DND-41 (cell line): Measurements from ENCODE around the gene DLG1.

Source experiments
- ATAC-seq: fragments of 200-7000 bp; cut with Tn5 transposase; 3 replicates; pipeline ENCODE4 v1.9.1; 2021; ENCODE audit warnings: low read depth; ENCODE audit not compliant: insufficient read depth
- DNase-seq: peaks from one replicate; pipeline ENCODE4 v3.0.0-alpha.2; 2020
- H2AFZ ChIP-seq: 2 replicates; pipeline ENCODE4 v1.6.0; 2012; ENCODE audit warnings: low read depth, low read length
- H3K27ac ChIP-seq: 2 replicates; pipeline ENCODE4 v1.5.1; 2012; ENCODE audit warnings: low read length, inconsistent platforms
- H3K27me3 ChIP-seq: fragments of 200-600 bp; sonication (generic); 2 replicates; pipeline ENCODE4 v1.6.0; 2012; ENCODE audit warnings: low read length, mild to moderate bottlenecking, inconsistent platforms; ENCODE audit not compliant: insufficient read depth, poor library complexity
- H3K36me3 ChIP-seq: 2 replicates; pipeline ENCODE4 v1.5.1; 2012; ENCODE audit warnings: low read length, inconsistent platforms; ENCODE audit not compliant: insufficient read depth
- H3K4me1 ChIP-seq: 2 replicates; pipeline ENCODE4 v1.5.1; 2012; ENCODE audit warnings: mild to moderate bottlenecking, low read length; ENCODE audit not compliant: insufficient read depth
- H3K4me2 ChIP-seq: 2 replicates; pipeline ENCODE4 v1.6.0; 2012; ENCODE audit warnings: mild to moderate bottlenecking, moderate library complexity, low read length, inconsistent platforms; ENCODE audit not compliant: insufficient read depth
- H3K4me3 ChIP-seq, 2 experiments: fragments of 200-600 bp in 1 of 2; shearing (Covaris generic) in 1 of 2; 2 replicates each; pipeline ENCODE4 v1.5.1; 2012 to 2016; ENCODE audit warnings: inconsistent platforms in 2 of 2, low read length in 2 of 2, mild to moderate bottlenecking in 2 of 2, low read depth in 1 of 2, moderate library complexity in 1 of 2
- H3K79me2 ChIP-seq: 2 replicates; pipeline ENCODE4 v1.6.0; 2012; ENCODE audit warnings: low read length, inconsistent platforms; ENCODE audit not compliant: insufficient read depth
- H3K9ac ChIP-seq: 2 replicates; pipeline ENCODE4 v1.6.0; 2012; ENCODE audit warnings: low read depth, mild to moderate bottlenecking, inconsistent platforms, low read length, moderate library complexity
- H3K9me3 ChIP-seq: 2 replicates; pipeline ENCODE4 v1.5.1; 2012; ENCODE audit warnings: low read length, moderate library complexity, mild to moderate bottlenecking, inconsistent platforms; ENCODE audit not compliant: insufficient read depth, severe bottlenecking
- H4K20me1 ChIP-seq: 2 replicates; pipeline ENCODE4 v1.6.0; 2012; ENCODE audit warnings: low read length; ENCODE audit not compliant: insufficient read depth
- CTCF ChIP-seq: IDR thresholded peaks from 2 replicates; pipeline ENCODE4 v1.5.1; 2012; ENCODE audit warnings: borderline replicate concordance, low read length, moderate library complexity, mild to moderate bottlenecking; ENCODE audit not compliant: poor library complexity, severe bottlenecking; ENCODE audit errors: extremely low read depth
- EZH2 ChIP-seq: IDR thresholded peaks from 3 replicates; pipeline ENCODE4 v1.6.1; 2012; ENCODE audit warnings: borderline replicate concordance, low read depth, mild to moderate bottlenecking, moderate library complexity, low read length, inconsistent platforms; ENCODE audit not compliant: severe bottlenecking

DLG1 gene

GRCh38 chr3:197137751-197138150 lies 160.7 kb downstream of the DLG1 start:
- H3K9ac ChIP-seq: no peak overlapping the region
- ATAC-seq (no peak), DNase-seq (no peak)
- H3K27me3 ChIP-seq: no peaks in the 10 kb centered on the region
- no peaks in the 10 kb centered on the region for H3K79me2 ChIP-seq
- peaks cover 71% of the 10 kb centered on the region for H3K36me3 ChIP-seq
- H3K4me3 ChIP-seq: no peak overlapping the region
- peaks cover 8% of the 10 kb centered on the region for H3K9me3 ChIP-seq
- TF ChIP-seq CTCF: no peak
- no peak for TF ChIP-seq EZH2
- H2AFZ ChIP-seq: no peak overlapping the region
- H3K4me2 ChIP-seq: no peak overlapping the region
- H4K20me1 ChIP-seq: no peaks in the 10 kb centered on the region
- no peak overlapping the region for H3K27ac ChIP-seq
- no peaks in the 10 kb centered on the region for H3K4me1 ChIP-seq

GRCh38 chr3:197136744-197137143 lies 161.7 kb downstream of the DLG1 start:
- no peaks in the 10 kb centered on the region for H3K27me3 ChIP-seq
- DNase-seq (no peak), ATAC-seq (no peak)
- H3K9me3 ChIP-seq: peaks cover 8% of the 10 kb centered on the region
- H4K20me1 ChIP-seq: no peaks in the 10 kb centered on the region
- H3K27ac ChIP-seq: no peak overlapping the region
- H3K79me2 ChIP-seq: no peaks in the 10 kb centered on the region
- TF ChIP-seq CTCF (no peak), EZH2 (no peak)
- H3K36me3 ChIP-seq: peaks cover 71% of the 10 kb centered on the region
- H2AFZ ChIP-seq: no peak overlapping the region
- H3K9ac ChIP-seq: no peak overlapping the region
- no peak overlapping the region for H3K4me2 ChIP-seq
- no peaks in the 10 kb centered on the region for H3K4me1 ChIP-seq
- no peak overlapping the region for H3K4me3 ChIP-seq

GRCh38 chr3:197135212-197135611 lies 163.2 kb downstream of the DLG1 start:
- no peak overlapping the region for H3K4me2 ChIP-seq
- H3K27me3 ChIP-seq: no peaks in the 10 kb centered on the region
- H3K4me3 ChIP-seq: no peak overlapping the region
- no peak overlapping the region for H3K27ac ChIP-seq
- peaks cover 70% of the 10 kb centered on the region for H3K36me3 ChIP-seq
- H3K9ac ChIP-seq: no peak overlapping the region
- no peak for ATAC-seq
- H2AFZ ChIP-seq: no peak overlapping the region
- H3K4me1 ChIP-seq: no peaks in the 10 kb centered on the region
- TF ChIP-seq EZH2 (no peak), CTCF (no peak)
- peaks cover 8% of the 10 kb centered on the region for H3K9me3 ChIP-seq
- no peaks in the 10 kb centered on the region for H3K79me2 ChIP-seq
- no peak for DNase-seq
- no peaks in the 10 kb centered on the region for H4K20me1 ChIP-seq
